Keratinocyte (primary cell): ENCODE measurements around the gene KMT5B. TPM values are rescaled to one million over a fixed set of nuclear protein-coding genes. Genes with fewer than 3 reads are reported as not detected.

Experiments used
- DNase-seq: peaks from one replicate; pipeline ENCODE4 v3.0.0-alpha.2; 2011; ENCODE audit warnings: low read depth, missing footprints, low spot score
- FAIRE-seq: peaks from 2 replicates; lab custom pipeline; 2011; peaks lifted over from hg19 to GRCh38; lab: Jason Lieb, UNC
- H2AFZ ChIP-seq: 2 replicates; pipeline ENCODE4 v1.6.0; 2012; ENCODE audit warnings: low read length, control low read depth, inconsistent platforms; ENCODE audit not compliant: control insufficient read depth
- H3K27ac ChIP-seq: 2 replicates; pipeline ENCODE4 v1.5.1; 2011; ENCODE audit warnings: low read length; ENCODE audit not compliant: control insufficient read depth, insufficient read depth
- H3K27me3 ChIP-seq: 3 replicates; pipeline ENCODE4 v1.6.0; 2011; ENCODE audit warnings: low read length; ENCODE audit not compliant: control insufficient read depth, insufficient read depth; ENCODE audit errors: extremely low read depth
- H3K36me3 ChIP-seq, 2 experiments: 2 replicates in 1 of 2; 3 replicates in 1 of 2; pipeline ENCODE4 v1.5.1; 2011; ENCODE audit warnings: low read length in 2 of 2, mild to moderate bottlenecking in 1 of 2; ENCODE audit not compliant: control insufficient read depth in 2 of 2, insufficient read depth in 2 of 2; ENCODE audit errors: extremely low read depth in 1 of 2
- H3K4me1 ChIP-seq: 3 replicates; pipeline ENCODE4 v1.5.1; 2011; ENCODE audit warnings: low read length; ENCODE audit not compliant: control insufficient read depth, insufficient read depth; ENCODE audit errors: extremely low read depth
- H3K4me2 ChIP-seq: 3 replicates; pipeline ENCODE4 v1.6.0; 2011; ENCODE audit warnings: low read depth, low read length; ENCODE audit not compliant: control insufficient read depth, insufficient read depth; ENCODE audit errors: extremely low read depth
- H3K4me3 ChIP-seq, 3 experiments: fragments of 200-600 bp in 1 of 3; sonication (generic) in 1 of 3; 2 replicates in 2 of 3; 3 replicates in 1 of 3; pipeline ENCODE4 v1.5.1; 2011 to 2016; ENCODE audit warnings: low read length in 3 of 3, mild to moderate bottlenecking in 3 of 3, control low read depth in 2 of 3, inconsistent platforms in 1 of 3, low read depth in 1 of 3, mixed read lengths in 1 of 3, mixed run types in 1 of 3, moderate library complexity in 1 of 3; ENCODE audit not compliant: control insufficient read depth in 2 of 3, insufficient read depth in 2 of 3; ENCODE audit errors: extremely low read depth in 1 of 3
- H3K79me2 ChIP-seq: 2 replicates; pipeline ENCODE4 v1.6.0; 2012; ENCODE audit warnings: low read length; ENCODE audit not compliant: control insufficient read depth, insufficient read depth
- H3K9ac ChIP-seq: 3 replicates; pipeline ENCODE4 v1.6.0; 2011; ENCODE audit warnings: low read length; ENCODE audit not compliant: control insufficient read depth, insufficient read depth; ENCODE audit errors: extremely low read depth
- H3K9me1 ChIP-seq: 3 replicates; pipeline ENCODE4 v1.6.0; 2011; ENCODE audit warnings: low read length; ENCODE audit not compliant: control insufficient read depth, insufficient read depth; ENCODE audit errors: extremely low read depth
- H3K9me3 ChIP-seq: 2 replicates; pipeline ENCODE4 v1.5.1; 2012; ENCODE audit warnings: low read depth, low read length; ENCODE audit not compliant: control insufficient read depth
- H4K20me1 ChIP-seq: 3 replicates; pipeline ENCODE4 v1.6.0; 2011; ENCODE audit warnings: low read length; ENCODE audit not compliant: control insufficient read depth, insufficient read depth; ENCODE audit errors: extremely low read depth
- EZH2 ChIP-seq: IDR thresholded peaks from one replicate; pipeline ENCODE4 v1.6.1; 2012; ENCODE audit warnings: inconsistent platforms, mild to moderate bottlenecking, low read length, moderate library complexity
- dilution Hi-C: fragments of 300-500 bp; cut with MboI; formaldehyde crosslinking; loops from one replicate; pipeline ENCODE4 v1.7.0; 2020; ENCODE audit warnings: low sequenced_read_pairs; ENCODE audit not compliant: extremely low pct_ligation_motif_present
- polyA plus RNA-seq, 5 experiments: library from polyadenylated mRNA; depleted of rRNA in 3 of 5; stranded (reverse) in 3 of 5; stranded (forward) in 1 of 5; unstranded in 1 of 5; fragments of >200 nt; gene quantifications; 1 replicate in 1 of 5; 2 replicates in 3 of 5; 3 replicates in 1 of 5; pipeline versions ENCODE4 v1.2.1 to v1.2.3, GENCODE V29; 2011 to 2012; ENCODE audit warnings: missing spikeins in 2 of 5, low read depth in 1 of 5, low replicate concordance in 1 of 5
- TF ChIP-seq, protein P1 (sequence below), 3 experiments: IDR thresholded peaks in 1 of 3; conservative IDR thresholded peaks in 1 of 3; optimal IDR thresholded peaks in 1 of 3; 2 replicates in 2 of 3; 3 replicates in 1 of 3; pipeline versions ENCODE3 to v1.5.1; 2011; ENCODE audit warnings: low read length in 3 of 3, mild to moderate bottlenecking in 3 of 3, moderate library complexity in 2 of 3, control low read depth in 1 of 3, inconsistent platforms in 1 of 3; ENCODE audit not compliant: insufficient read depth in 2 of 3; ENCODE audit errors: extremely low read depth in 1 of 3

KMT5B gene
- polyA plus RNA-seq, 1 donor (not counting 4 experiments of a cell fraction or from before 2014, with no cell fraction given) = 17.2 TPM

DNA sequence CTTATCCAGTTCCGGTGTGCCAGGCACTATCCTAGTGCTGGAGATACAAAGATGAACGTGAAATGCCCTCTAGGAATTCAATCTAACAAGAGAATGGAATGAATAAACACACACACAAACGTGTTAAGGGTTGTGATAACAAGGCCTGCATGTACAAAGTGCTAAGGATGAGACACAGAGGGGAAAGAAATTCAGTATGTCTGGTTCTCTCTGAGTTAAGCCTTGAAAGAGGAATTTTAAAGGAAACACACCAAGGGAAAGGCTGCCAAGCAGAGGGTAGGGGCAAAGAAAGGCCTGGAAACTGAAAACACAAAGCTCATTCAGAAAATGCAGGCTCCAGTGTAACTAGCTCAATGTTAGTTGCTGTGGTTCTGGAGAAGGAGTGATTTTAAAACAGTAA lies 96.1 kb downstream of the KMT5B start:
- Histone ChIP-seq H3K36me3 (no peaks in the 10 kb centered on the region), H4K20me1 (no peaks in the 10 kb centered on the region), H2AFZ (no peak overlapping the region), H3K9me1 (no peaks in the 10 kb centered on the region), H3K4me1 (peaks cover 10% of the 10 kb centered on the region), H3K4me2 (no peak overlapping the region), H3K27ac (no peak overlapping the region), H3K27me3 (no peaks in the 10 kb centered on the region), H3K4me3 (no peak overlapping the region), H3K9ac (no peak overlapping the region), H3K9me3 (no peaks in the 10 kb centered on the region), H3K79me2 (no peaks in the 10 kb centered on the region)
- no peak for TF ChIP-seq EZH2
- TF ChIP-seq, protein P1, sequence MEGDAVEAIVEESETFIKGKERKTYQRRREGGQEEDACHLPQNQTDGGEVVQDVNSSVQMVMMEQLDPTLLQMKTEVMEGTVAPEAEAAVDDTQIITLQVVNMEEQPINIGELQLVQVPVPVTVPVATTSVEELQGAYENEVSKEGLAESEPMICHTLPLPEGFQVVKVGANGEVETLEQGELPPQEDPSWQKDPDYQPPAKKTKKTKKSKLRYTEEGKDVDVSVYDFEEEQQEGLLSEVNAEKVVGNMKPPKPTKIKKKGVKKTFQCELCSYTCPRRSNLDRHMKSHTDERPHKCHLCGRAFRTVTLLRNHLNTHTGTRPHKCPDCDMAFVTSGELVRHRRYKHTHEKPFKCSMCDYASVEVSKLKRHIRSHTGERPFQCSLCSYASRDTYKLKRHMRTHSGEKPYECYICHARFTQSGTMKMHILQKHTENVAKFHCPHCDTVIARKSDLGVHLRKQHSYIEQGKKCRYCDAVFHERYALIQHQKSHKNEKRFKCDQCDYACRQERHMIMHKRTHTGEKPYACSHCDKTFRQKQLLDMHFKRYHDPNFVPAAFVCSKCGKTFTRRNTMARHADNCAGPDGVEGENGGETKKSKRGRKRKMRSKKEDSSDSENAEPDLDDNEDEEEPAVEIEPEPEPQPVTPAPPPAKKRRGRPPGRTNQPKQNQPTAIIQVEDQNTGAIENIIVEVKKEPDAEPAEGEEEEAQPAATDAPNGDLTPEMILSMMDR (optimal IDR thresholded peaks at IDR 0.05 in 1 of 3, IDR thresholded peaks at IDR 0.05 in 1 of 3, conservative IDR thresholded peaks at IDR 0.05 in 1 of 3; ENCODE audit: extremely low read depth in 1 of 3, insufficient read depth in 2 of 3, low read length in 3 of 3) = no peak
- dilution Hi-C loops = no loop called here
- FAIRE-seq = no peak
- DNase-seq = no peak

DNA sequence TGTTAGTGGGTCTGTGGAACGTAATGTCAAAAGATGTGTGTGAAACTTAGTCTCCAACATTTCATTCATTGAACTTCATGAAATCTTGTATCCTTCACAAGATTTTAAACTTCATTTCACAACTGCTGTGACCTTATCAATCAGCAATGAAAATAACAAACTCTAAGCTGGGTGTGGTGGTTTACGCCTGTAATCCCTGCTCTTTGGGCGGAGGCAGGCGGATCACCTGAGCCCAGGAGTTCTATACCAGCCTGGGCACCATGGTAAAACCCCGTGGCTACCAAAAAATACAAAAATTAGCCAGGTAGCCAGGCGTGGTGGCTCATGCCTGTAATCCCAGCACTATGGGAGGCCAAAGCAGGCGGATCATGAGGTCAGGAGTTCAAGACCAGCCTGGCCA lies 97.0 kb downstream of the KMT5B start:
- Histone ChIP-seq H3K9me3 (no peaks in the 10 kb centered on the region), H2AFZ (no peak overlapping the region), H3K27me3 (no peaks in the 10 kb centered on the region), H3K27ac (no peak overlapping the region), H3K36me3 (no peaks in the 10 kb centered on the region), H3K9me1 (no peaks in the 10 kb centered on the region), H3K4me2 (no peak overlapping the region), H3K9ac (no peak overlapping the region), H4K20me1 (no peaks in the 10 kb centered on the region), H3K79me2 (no peaks in the 10 kb centered on the region), H3K4me3 (no peak overlapping the region), H3K4me1 (peaks cover 5% of the 10 kb centered on the region)
- TF ChIP-seq EZH2 = no peak
- TF ChIP-seq, protein P1 (optimal IDR thresholded peaks at IDR 0.05 in 1 of 3, IDR thresholded peaks at IDR 0.05 in 1 of 3, conservative IDR thresholded peaks at IDR 0.05 in 1 of 3; ENCODE audit: extremely low read depth in 1 of 3, insufficient read depth in 2 of 3, low read length in 3 of 3) = no peak
- DNase-seq (no peak), FAIRE-seq (no peak)
- dilution Hi-C loops = no loop called here
